SK-N-SH (cell line): ENCODE data around the gene ASCC3. TPM values are rescaled to one million over a fixed set of nuclear protein-coding genes. Genes with fewer than 3 reads are reported as not detected.

Experiments
- CTCF ChIA-PET: fragments of 300-600, 350-600 bp; formaldehyde crosslinking; extraction: SDS; loops from one replicate; lab custom pipeline; 2021; lab: Yijun Ruan, JAX
- POLR2A ChIA-PET: fragments of 350-600 bp; sonication (Branson Sonifier 250); formaldehyde crosslinking; extraction: SDS; loops from one replicate; lab custom pipeline; 2020; ENCODE audit warnings: antibody characterized with exemption, inconsistent platforms; lab: Yijun Ruan, JAX
- DNase-seq: peaks from one replicate; pipeline ENCODE4 v3.0.0; 2012
- H2AFZ ChIP-seq: fragments of 200-600 bp; sonication (generic); 2 replicates; pipeline ENCODE4 v1.8.1; 2016; ENCODE audit warnings: antibody characterized with exemption, mild to moderate bottlenecking, low read depth
- H3F3A ChIP-seq: fragments of 200-600 bp; sonication (generic); replicated peaks from 2 replicates; pipeline ENCODE3; 2016; ENCODE audit warnings: antibody characterized with exemption, mild to moderate bottlenecking; ENCODE audit not compliant: insufficient read depth
- H3K27ac ChIP-seq, 2 experiments: fragments of 200-500 bp in 1 of 2; fragments of 200-600 bp in 1 of 2; sonication (Bioruptor generic) in 1 of 2; sonication (generic), shearing (Covaris generic) in 1 of 2; 2 replicates each; pipeline versions ENCODE4 v1.5.1 to v1.6.1; 2014 to 2016; ENCODE audit warnings: low read depth in 2 of 2, inconsistent platforms in 1 of 2, low read length in 1 of 2, mild to moderate bottlenecking in 1 of 2, mixed read lengths in 1 of 2
- H3K27me3 ChIP-seq: fragments of 200-600 bp; sonication (generic), shearing (Covaris generic); 2 replicates; pipeline ENCODE4 v1.6.1; 2016; ENCODE audit warnings: mixed run types; ENCODE audit not compliant: insufficient read depth
- H3K36me3 ChIP-seq, 2 experiments: fragments of 200-500 bp in 1 of 2; fragments of 200-600 bp in 1 of 2; sonication (Bioruptor generic) in 1 of 2; sonication (generic) in 1 of 2; replicated peaks in 1 of 2; 2 replicates each; pipeline versions ENCODE3 to v1.5.1; 2014 to 2016; ENCODE audit warnings: low read length in 1 of 2, mild to moderate bottlenecking in 1 of 2; ENCODE audit not compliant: insufficient read depth in 2 of 2, control insufficient read depth in 1 of 2
- H3K4me1 ChIP-seq, 2 experiments: fragments of 200-500 bp in 1 of 2; fragments of 200-600 bp in 1 of 2; sonication (Bioruptor generic) in 1 of 2; sonication (generic), shearing (Covaris generic) in 1 of 2; 2 replicates each; pipeline versions ENCODE4 v1.5.1 to v1.6.1; 2014 to 2016; ENCODE audit warnings: low read depth in 1 of 2, low read length in 1 of 2, mixed run types in 1 of 2; ENCODE audit not compliant: insufficient read depth in 2 of 2, control insufficient read depth in 1 of 2
- H3K4me2 ChIP-seq: fragments of 200-600 bp; sonication (generic), shearing (Covaris generic); 2 replicates; pipeline ENCODE4 v1.6.1; 2017; ENCODE audit warnings: mixed run types
- H3K4me3 ChIP-seq, 2 experiments: fragments of 200-500 bp in 1 of 2; fragments of 200-600 bp in 1 of 2; sonication (Bioruptor generic) in 1 of 2; sonication (generic), shearing (Covaris generic) in 1 of 2; 2 replicates each; pipeline versions ENCODE4 v1.5.1 to v1.8.1; 2014 to 2016; ENCODE audit warnings: low read depth in 2 of 2, inconsistent platforms in 1 of 2, low read length in 1 of 2, mild to moderate bottlenecking in 1 of 2, mixed read lengths in 1 of 2, moderate library complexity in 1 of 2
- H3K79me2 ChIP-seq: fragments of 200-600 bp; sonication (generic); 2 replicates; pipeline ENCODE4 v1.8.1; 2017; ENCODE audit warnings: mild to moderate bottlenecking; ENCODE audit not compliant: insufficient read depth
- H3K9ac ChIP-seq: fragments of 200-600 bp; sonication (generic); 2 replicates; pipeline ENCODE4 v1.6.1; 2017; ENCODE audit warnings: mixed run types
- H3K9me2 ChIP-seq: fragments of 200-600 bp; sonication (generic); 2 replicates; pipeline ENCODE4 v1.6.1; 2017; ENCODE audit warnings: mixed run types
- H3K9me3 ChIP-seq: fragments of 200-600 bp; sonication (generic); 2 replicates; pipeline ENCODE4 v1.6.1; 2017; ENCODE audit warnings: mixed run types, mild to moderate bottlenecking, moderate library complexity
- H4K20me1 ChIP-seq: fragments of 200-600 bp; sonication (generic); 2 replicates; pipeline ENCODE4 v1.6.1; 2017; ENCODE audit warnings: mild to moderate bottlenecking, mixed run types; ENCODE audit not compliant: insufficient read depth
- CTCF ChIP-seq: fragments of 200-600 bp; sonication (generic); IDR thresholded peaks from 2 replicates; pipeline ENCODE4 v1.6.1; 2017; ENCODE audit warnings: antibody characterized with exemption, mild to moderate bottlenecking, moderate library complexity
- ELF1 ChIP-seq: IDR thresholded peaks from 2 replicates; pipeline ENCODE4 v1.4.0; 2012
- GABPA ChIP-seq: IDR thresholded peaks from 2 replicates; pipeline ENCODE4 v1.4.0; 2012; ENCODE audit warnings: low read depth, mild to moderate bottlenecking
- JUND ChIP-seq: IDR thresholded peaks from 2 replicates; pipeline ENCODE4 v1.4.0; 2012
- MAX ChIP-seq: IDR thresholded peaks from 2 replicates; pipeline ENCODE4 v1.4.0; 2012; ENCODE audit warnings: low read depth
- MEF2A ChIP-seq: IDR thresholded peaks from 2 replicates; pipeline ENCODE4 v1.4.0; 2012; ENCODE audit warnings: low read depth, borderline replicate concordance
- NFIC ChIP-seq: IDR thresholded peaks from 2 replicates; pipeline ENCODE4 v1.4.0; 2012; ENCODE audit warnings: borderline replicate concordance
- PBX3 ChIP-seq: IDR thresholded peaks from 2 replicates; pipeline ENCODE4; 2012
- RAD21 ChIP-seq: IDR thresholded peaks from 2 replicates; pipeline ENCODE4 v1.6.1; 2012; ENCODE audit warnings: mild to moderate bottlenecking, low read length
- SIN3A ChIP-seq: IDR thresholded peaks from 2 replicates; pipeline ENCODE4 v1.6.1; 2012; ENCODE audit warnings: low read depth, mild to moderate bottlenecking, low read length, moderate library complexity, borderline replicate concordance
- SMC3 ChIP-seq: IDR thresholded peaks from 2 replicates; pipeline ENCODE4 v1.6.1; 2012; ENCODE audit warnings: low read depth, low read length, improper control_type of control experiment
- TCF12 ChIP-seq: IDR thresholded peaks from 2 replicates; pipeline ENCODE4 v1.4.0; 2012
- YY1 ChIP-seq: IDR thresholded peaks from 2 replicates; pipeline ENCODE4 v1.4.0; 2012; ENCODE audit warnings: low read depth, mild to moderate bottlenecking
- WGBS: methylation state at CpG from one replicate; pipeline ENCODE4 v1.1.6; 2017; ENCODE audit warnings: low lambda C conversion rate; 5-methylcytosine and 5-hydroxymethylcytosine counted together
- polyA plus RNA-seq, 3 experiments: library from polyadenylated mRNA; depleted of rRNA; stranded (reverse); fragments of >200 nt; gene quantifications; 2 replicates each; pipeline ENCODE4 v1.2.3, GENCODE V29; 2012
- TF ChIP-seq, protein P1 (sequence below): IDR thresholded peaks from 2 replicates; pipeline ENCODE4 v1.6.1; 2012; ENCODE audit warnings: mild to moderate bottlenecking, low read depth, low read length, moderate library complexity

Gene ASCC3
- polyA plus RNA-seq, 1 of the 3 experiments (the other 2 are of a cell fraction), result 17.9 TPM

- no peak for TF ChIP-seq PBX3
- TF ChIP-seq, protein P1, sequence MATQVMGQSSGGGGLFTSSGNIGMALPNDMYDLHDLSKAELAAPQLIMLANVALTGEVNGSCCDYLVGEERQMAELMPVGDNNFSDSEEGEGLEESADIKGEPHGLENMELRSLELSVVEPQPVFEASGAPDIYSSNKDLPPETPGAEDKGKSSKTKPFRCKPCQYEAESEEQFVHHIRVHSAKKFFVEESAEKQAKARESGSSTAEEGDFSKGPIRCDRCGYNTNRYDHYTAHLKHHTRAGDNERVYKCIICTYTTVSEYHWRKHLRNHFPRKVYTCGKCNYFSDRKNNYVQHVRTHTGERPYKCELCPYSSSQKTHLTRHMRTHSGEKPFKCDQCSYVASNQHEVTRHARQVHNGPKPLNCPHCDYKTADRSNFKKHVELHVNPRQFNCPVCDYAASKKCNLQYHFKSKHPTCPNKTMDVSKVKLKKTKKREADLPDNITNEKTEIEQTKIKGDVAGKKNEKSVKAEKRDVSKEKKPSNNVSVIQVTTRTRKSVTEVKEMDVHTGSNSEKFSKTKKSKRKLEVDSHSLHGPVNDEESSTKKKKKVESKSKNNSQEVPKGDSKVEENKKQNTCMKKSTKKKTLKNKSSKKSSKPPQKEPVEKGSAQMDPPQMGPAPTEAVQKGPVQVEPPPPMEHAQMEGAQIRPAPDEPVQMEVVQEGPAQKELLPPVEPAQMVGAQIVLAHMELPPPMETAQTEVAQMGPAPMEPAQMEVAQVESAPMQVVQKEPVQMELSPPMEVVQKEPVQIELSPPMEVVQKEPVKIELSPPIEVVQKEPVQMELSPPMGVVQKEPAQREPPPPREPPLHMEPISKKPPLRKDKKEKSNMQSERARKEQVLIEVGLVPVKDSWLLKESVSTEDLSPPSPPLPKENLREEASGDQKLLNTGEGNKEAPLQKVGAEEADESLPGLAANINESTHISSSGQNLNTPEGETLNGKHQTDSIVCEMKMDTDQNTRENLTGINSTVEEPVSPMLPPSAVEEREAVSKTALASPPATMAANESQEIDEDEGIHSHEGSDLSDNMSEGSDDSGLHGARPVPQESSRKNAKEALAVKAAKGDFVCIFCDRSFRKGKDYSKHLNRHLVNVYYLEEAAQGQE, result no peak
- no peak for TF ChIP-seq RAD21
Observed at GRCh38 chr6:100493206-100493888, 387.8 kb downstream of the ASCC3 start (continued).

DNA sequence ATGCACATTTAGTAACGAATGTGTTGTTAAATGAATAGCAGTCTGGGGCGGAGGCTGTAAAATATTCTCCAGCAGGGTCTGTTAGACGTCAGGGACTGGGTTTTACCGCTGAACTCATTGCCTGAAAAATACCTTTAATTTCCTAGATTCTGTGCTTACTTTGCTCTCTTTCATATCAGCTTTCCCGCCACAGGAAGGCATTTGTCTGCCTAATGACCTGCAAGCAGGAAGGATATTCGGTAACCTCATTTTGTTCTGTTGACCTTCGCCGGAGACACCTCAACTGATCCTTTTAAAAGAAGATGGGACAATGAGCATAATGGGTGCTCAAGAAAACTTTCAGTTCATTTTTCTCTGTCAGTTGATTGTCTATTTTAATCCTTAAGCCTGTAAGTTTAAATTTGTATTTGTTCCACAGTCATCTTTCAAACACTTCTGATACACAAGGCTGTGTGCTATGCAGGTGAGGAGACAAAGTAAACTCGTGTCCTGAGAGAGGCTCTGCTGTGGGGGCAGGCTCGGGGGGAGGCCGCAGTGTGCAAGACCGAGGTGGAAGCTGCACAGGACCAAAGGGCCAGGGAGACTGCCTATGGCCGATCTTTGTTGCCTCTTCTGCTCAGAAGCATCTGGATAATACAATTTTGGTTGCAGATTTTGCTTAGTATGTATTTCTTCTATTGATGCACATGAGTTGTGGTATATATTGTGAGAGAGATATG is 389.0 kb downstream of the ASCC3 start:
- no peak overlapping the region for H3K4me3 ChIP-seq
- TF ChIP-seq MEF2A (no peak), TCF12 (no peak), JUND (no peak), MAX (no peak), GABPA (no peak)
- H3K79me2 ChIP-seq, result no peaks in the 10 kb centered on the region
- no peak overlapping the region for H3K27ac ChIP-seq
- 53% methylated on average over 13 of the region's 13 CpGs for WGBS
- no peaks in the 10 kb centered on the region for H4K20me1 ChIP-seq
- peaks cover 36% of the 10 kb centered on the region; the same call in 1 of the 2 replicates for H3K27me3 ChIP-seq
- H3K9me2 ChIP-seq, result no peaks in the 10 kb centered on the region
- no peak overlapping the region for H2AFZ ChIP-seq
- no peaks in the 10 kb centered on the region for H3K4me1 ChIP-seq
- no peak overlapping the region for H3K4me2 ChIP-seq
- no peaks in the 10 kb centered on the region for H3K36me3 ChIP-seq
- ChIA-PET POLR2A (no interaction called here), CTCF (interaction anchor here (1.3 kb wide), 1 partner anchor 12 kb away, joined by 3 read pairs; no protein-coding TSS in a partner anchor)
- no peaks in the 10 kb centered on the region for H3F3A ChIP-seq
- no peak for DNase-seq
- H3K9ac ChIP-seq, result no peak overlapping the region
- H3K9me3 ChIP-seq, result no peaks in the 10 kb centered on the region

- H3K27ac ChIP-seq, result no peak overlapping the region
- H3K9me2 ChIP-seq, result no peaks in the 10 kb centered on the region
- H3K27me3 ChIP-seq, result peaks cover 36% of the 10 kb centered on the region; the same call in 1 of the 2 replicates
- POLR2A ChIA-PET, result no interaction called here
- CTCF ChIA-PET, result no interaction called here
- H3K9ac ChIP-seq, result no peak overlapping the region
- no peak overlapping the region for H3K4me2 ChIP-seq
- H3K36me3 ChIP-seq, result no peaks in the 10 kb centered on the region
- H3K4me3 ChIP-seq, result no peak overlapping the region
- H3F3A ChIP-seq, result no peaks in the 10 kb centered on the region
- DNase-seq, result no peak
- no peak overlapping the region for H2AFZ ChIP-seq
- H4K20me1 ChIP-seq, result no peaks in the 10 kb centered on the region
- H3K4me1 ChIP-seq, result no peaks in the 10 kb centered on the region
- 39% methylated on average over 2 of the region's 2 CpGs for WGBS
- no peaks in the 10 kb centered on the region for H3K79me2 ChIP-seq
- no peaks in the 10 kb centered on the region for H3K9me3 ChIP-seq
- TF ChIP-seq, protein P1, result no peak
- no peak for TF ChIP-seq ELF1
- TF ChIP-seq CTCF, result no peak
- no peak for TF ChIP-seq SMC3
- no peak for TF ChIP-seq SIN3A
- no peak for TF ChIP-seq NFIC
- TF ChIP-seq YY1, result no peak
- TF ChIP-seq GABPA, result no peak
- TF ChIP-seq MEF2A, result no peak
Observed at GRCh38 chr6:100490065-100490464, 391.1 kb downstream of the ASCC3 start.
